GM21723 (cell line): ENCODE measurements around the gene BRCA2.

ENCODE experiments used
- ATAC-seq: cut with Tn5 transposase; IDR thresholded peaks from one replicate; pipeline ENCODE4 v1.9.1; 2021; ENCODE audit warnings: mild to moderate bottlenecking, moderate library complexity; ENCODE audit not compliant: unreplicated experiment

Gene BRCA2

GRCh38 chr13:32428581-32429432, 113.5 kb downstream of the BRCA2 start:
- no peak for ATAC-seq

- ATAC-seq, result no peak
Measured at GRCh38 chr13:32429433-32429909, 114.2 kb downstream of the BRCA2 start.

- no peak for ATAC-seq
Measured at GRCh38 chr13:32430018-32430747, 114.9 kb downstream of the BRCA2 start.

GRCh38 chr13:32431361-32431760, 116.1 kb downstream of the BRCA2 start:
- ATAC-seq, result no peak

GRCh38 chr13:32432856-32433255, 117.5 kb downstream of the BRCA2 start:
- no peak for ATAC-seq

GRCh38 chr13:32438871-32439270, 123.6 kb downstream of the BRCA2 start:
- no peak for ATAC-seq

- no peak for ATAC-seq
Measured at GRCh38 chr13:32443111-32443510, 127.8 kb downstream of the BRCA2 start.

GRCh38 chr13:32445461-32445860, 130.2 kb downstream of the BRCA2 start:
- ATAC-seq, result no peak

GRCh38 chr13:32446220-32446619, 130.9 kb downstream of the BRCA2 start:
- no peak for ATAC-seq

GRCh38 chr13:32446773-32447465, 131.6 kb downstream of the BRCA2 start:
- ATAC-seq, result no peak

GRCh38 chr13:32447894-32448623, 132.8 kb downstream of the BRCA2 start:
- ATAC-seq, result no peak

GRCh38 chr13:32448972-32449371, 133.7 kb downstream of the BRCA2 start:
- no peak for ATAC-seq
